Activated naive CD4-positive, alpha-beta T cell (primary cell): ENCODE results near the gene ZNF106.

Source experiments
- DNase-seq, 4 experiments: peaks; one replicate each; lab custom pipeline; 2025; lab: John Stamatoyannopoulos, UW

ZNF106 gene

GRCh38 chr15:42490671-42491538, at the start of gene ZNF106:
Gene ZNF106 (minus strand): TSS chr15:42491141. CDS start chr15:42472289, 18,852 bp downstream.
- DNase-seq = peak; percentile 64 to 78 (median 69)

- no peak for DNase-seq
Observed at GRCh38 chr15:42533246-42533645, 42.3 kb upstream of the ZNF106 start.

- no peak for DNase-seq
Observed at GRCh38 chr15:42528970-42529369, 38.0 kb upstream of the ZNF106 start.

GRCh38 chr15:42523331-42523730, 32.4 kb upstream of the ZNF106 start:
- no peak for DNase-seq

GRCh38 chr15:42511007-42511391, 20.1 kb upstream of the ZNF106 start:
- no peak for DNase-seq

- no peak for DNase-seq
Observed at GRCh38 chr15:42510258-42511006, 19.5 kb upstream of the ZNF106 start.

GRCh38 chr15:42508263-42508690, 17.3 kb upstream of the ZNF106 start:
- no peak for DNase-seq

GRCh38 chr15:42507514-42507913, 16.6 kb upstream of the ZNF106 start:
- no peak for DNase-seq

GRCh38 chr15:42504631-42505030, 13.7 kb upstream of the ZNF106 start:
- no peak for DNase-seq

- DNase-seq = no peak
Observed at GRCh38 chr15:42503825-42504224, 12.9 kb upstream of the ZNF106 start.

- no peak for DNase-seq
Observed at GRCh38 chr15:42502477-42502876, 11.5 kb upstream of the ZNF106 start.

- DNase-seq = no peak
Observed at GRCh38 chr15:42499858-42500609, 9.1 kb upstream of the ZNF106 start.

DNA sequence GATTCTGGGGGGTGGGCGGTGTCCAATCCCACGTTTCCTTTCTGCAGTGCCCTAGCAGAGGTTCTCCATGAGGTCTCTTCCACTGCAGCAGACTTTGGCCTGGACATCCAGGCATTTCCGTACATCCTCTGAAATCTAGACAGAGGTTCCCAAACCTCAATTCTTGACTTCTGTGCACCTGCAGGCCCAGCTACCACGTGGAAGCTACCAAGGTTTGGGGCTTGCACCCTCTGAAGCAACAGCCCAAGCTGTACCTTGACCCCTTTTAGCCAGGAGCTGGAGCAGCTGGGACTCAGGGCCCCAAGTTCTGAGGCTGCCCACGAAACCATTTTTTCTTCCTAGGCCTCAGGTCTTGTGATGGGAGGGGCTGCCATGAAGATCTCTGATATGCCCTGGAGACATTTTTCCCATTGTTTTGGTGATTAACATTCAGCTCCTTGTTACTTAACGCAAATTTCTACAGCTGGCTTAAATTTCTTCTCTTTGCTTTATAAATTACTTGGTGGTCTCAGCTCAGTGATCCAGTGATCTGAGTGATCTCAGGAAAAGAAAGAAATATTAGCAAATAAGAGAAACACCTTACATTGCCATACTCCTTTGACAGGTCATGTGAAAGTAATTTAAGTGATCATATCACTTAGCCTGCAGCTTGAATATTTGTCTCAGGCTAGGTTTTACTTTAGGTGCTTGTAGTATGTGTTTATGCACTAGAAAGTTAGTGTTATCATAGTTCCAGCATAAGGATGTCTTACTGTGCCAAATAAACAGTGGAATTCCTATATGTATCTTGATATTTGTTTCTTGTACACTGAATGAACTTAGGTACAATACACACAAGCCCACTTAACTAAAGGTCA, 7.5 kb upstream of the ZNF106 start:
- DNase-seq = no peak

GRCh38 chr15:42495361-42496212, 4.6 kb upstream of the ZNF106 start, which contains the start of gene SNAP23:
Gene SNAP23 (plus strand): TSS chr15:42495634. CDS start chr15:42511847, 16,213 bp downstream.
- DNase-seq = peak; percentile 32 to 70 (median 56)

DNA sequence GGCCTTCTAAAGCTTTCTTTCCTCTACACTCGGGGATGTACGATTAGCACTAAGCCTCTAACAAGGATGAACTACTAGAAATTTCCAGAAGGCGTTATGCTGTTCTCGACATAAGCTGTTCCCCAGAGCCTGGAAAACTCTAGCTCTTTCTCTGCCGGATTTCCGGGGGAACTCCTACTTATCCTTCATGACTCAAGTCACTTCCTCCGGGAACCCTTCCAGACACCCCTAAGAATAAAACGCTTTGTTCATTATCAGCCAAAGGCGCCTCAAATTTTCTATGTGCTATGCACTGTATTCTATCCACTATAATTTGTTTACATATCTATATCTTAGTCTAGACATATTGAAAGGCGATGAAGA, 4.0 kb upstream of the ZNF106 start:
- DNase-seq = no peak

- no peak for DNase-seq
Observed at GRCh38 chr15:42493679-42494078, 2.7 kb upstream of the ZNF106 start.

DNA sequence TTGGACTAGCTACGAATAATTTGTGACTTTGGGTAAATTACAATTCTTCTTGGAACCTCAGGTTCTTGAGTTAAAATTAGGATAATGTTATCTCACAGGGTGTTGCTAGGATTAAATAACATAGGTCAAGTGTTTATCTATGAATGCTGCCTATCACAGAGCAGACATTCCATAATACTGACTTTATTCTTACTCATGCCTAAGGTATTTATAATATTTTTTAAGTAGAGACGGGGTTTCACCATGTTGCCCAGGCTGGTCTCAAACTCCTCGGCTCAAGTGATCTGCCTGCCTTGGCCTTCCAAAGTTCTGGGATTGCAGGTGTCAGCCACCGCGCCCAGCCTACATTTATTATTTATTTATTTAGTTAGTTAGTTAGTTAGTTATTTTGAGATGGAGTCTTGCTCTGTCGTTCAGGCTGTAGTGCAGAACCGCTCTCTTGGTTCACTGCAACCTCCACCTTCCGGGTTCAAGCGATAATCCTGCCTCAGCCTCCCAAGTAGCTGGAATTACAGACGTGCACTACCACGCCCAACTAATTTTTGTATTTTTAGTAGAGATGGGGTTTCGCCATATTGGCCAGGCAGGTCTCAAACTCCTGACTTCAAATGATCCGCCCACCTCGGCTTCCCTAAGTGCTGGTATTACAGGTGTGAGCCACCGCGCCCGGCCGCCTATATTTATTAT, 741 bp upstream of the ZNF106 start:
- no peak for DNase-seq

DNA sequence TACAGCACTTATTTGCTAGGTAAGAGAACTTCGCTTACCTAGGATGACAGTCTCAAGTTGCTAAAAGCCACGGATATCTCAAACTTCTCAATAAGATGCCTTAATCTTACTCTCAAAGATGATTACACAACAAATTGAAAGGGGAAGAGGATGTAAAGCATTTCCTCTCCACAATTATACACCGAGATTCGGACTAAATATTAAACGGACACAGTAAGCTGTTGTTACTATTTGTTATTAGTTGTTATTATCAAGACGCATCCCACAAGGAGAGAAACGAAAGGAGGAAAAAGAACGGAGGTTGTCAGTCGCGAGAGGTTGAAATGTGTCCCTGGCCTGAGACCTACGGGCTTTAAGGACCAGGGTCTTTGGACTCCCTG, 660 bp downstream of the ZNF106 start:
- no peak for DNase-seq

DNA sequence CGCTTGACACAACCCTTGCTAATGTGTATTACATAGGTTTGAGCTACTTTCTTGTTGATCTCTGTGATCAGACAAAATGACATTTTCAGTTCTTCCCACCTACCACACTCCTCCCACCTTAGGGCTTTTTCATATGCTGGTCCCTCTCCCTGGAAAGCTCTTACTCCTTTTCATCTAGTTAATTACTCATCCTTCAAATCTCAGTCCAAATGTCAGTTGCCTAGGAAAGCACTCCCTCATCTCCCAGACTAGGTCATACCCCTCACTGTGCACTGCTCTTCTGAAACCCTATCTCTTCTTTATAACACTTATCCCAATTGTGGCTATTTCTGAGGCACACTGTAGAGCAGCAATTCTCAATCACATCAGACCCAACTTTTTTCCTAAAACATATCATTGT, 7.3 kb downstream of the ZNF106 start:
- DNase-seq = no peak

GRCh38 chr15:42482701-42483100, 8.2 kb downstream of the ZNF106 start:
- DNase-seq = no peak
